Tibial artery (tissue), 4 donors: Measurements from ENCODE around the gene RELT.

Experiments
- DNase-seq, 2 donors: peaks; one replicate each; pipeline ENCODE4 v3.0.0-alpha.2; 2019
- H3K27ac ChIP-seq, 2 donors: fragments of 200-600 bp; sonication (generic) in 1 of 2; 1 replicate in 1 of 2; 2 replicates in 1 of 2; pipeline ENCODE4 v1.5.1; 2018 to 2019; ENCODE audit warnings: mild to moderate bottlenecking in 1 of 2
- H3K27me3 ChIP-seq, 2 donors: fragments of 200-600 bp; sonication (generic) in 1 of 2; one replicate each; pipeline versions ENCODE4 v1.5.1 to v1.6.0; 2016 to 2019
- H3K36me3 ChIP-seq, 3 donors: fragments of 200-600 bp; sonication (generic) in 2 of 3; one replicate each; pipeline ENCODE4 v1.5.1; 2016 to 2019; ENCODE audit warnings: mild to moderate bottlenecking in 2 of 3
- H3K4me1 ChIP-seq, 4 donors: fragments of 200-600 bp; sonication (generic) in 2 of 4; 1 replicate in 3 of 4; 2 replicates in 1 of 4; pipeline ENCODE4 v1.5.1; 2016 to 2019
- H3K4me3 ChIP-seq, 2 donors: fragments of 200-600 bp; sonication (generic) in 1 of 2; 1 replicate in 1 of 2; 2 replicates in 1 of 2; pipeline ENCODE4 v1.5.1; 2018 to 2019; ENCODE audit warnings: mild to moderate bottlenecking in 2 of 2
- H3K9me3 ChIP-seq, 3 donors: fragments of 200-600 bp; sonication (generic) in 1 of 3; one replicate each; pipeline ENCODE4 v1.5.1; 2016 to 2019
- CTCF ChIP-seq, 2 experiments: fragments of 200-600 bp in 1 of 2; fragments of 450-650 bp in 1 of 2; IDR thresholded peaks; one replicate each; pipeline ENCODE4 v1.5.1; 2017 to 2019; ENCODE audit warnings: antibody characterized with exemption in 2 of 2, mild to moderate bottlenecking in 1 of 2, moderate library complexity in 1 of 2
- intact Hi-C: fragments of 100-400 bp; cut with DNase I; formaldehyde crosslinking; loops from one replicate; pipeline ENCODE4 v1.15.0; 2023; ENCODE audit warnings: low total_unique reads

The RELT gene

GRCh38 chr11:73391665-73392064, 15.5 kb downstream of the RELT start:
- TF ChIP-seq CTCF (IDR thresholded peaks at IDR 0.05), result no peak
- H3K4me3 ChIP-seq, result no peak overlapping the region
- no peak overlapping the region for H3K27ac ChIP-seq
- intact Hi-C loops, result loop anchor here (10.0 kb wide), 1 partner anchor 207 kb away; no protein-coding TSS in a partner anchor
- H3K9me3 ChIP-seq, result no peaks in the 10 kb centered on the region
- H3K4me1 ChIP-seq, result peaks cover 0 to 8% (median 1%) of the 10 kb centered on the region in 4 donors
- H3K27me3 ChIP-seq, result no peaks in the 10 kb centered on the region
- H3K36me3 ChIP-seq, result no peaks in the 10 kb centered on the region
- no peak for DNase-seq

GRCh38 chr11:73392108-73393010, 16.2 kb downstream of the RELT start:
- intact Hi-C loops, result loop anchor here (1.0 to 10.0 kb wide), 3 partner anchors 41 to 208 kb away; no protein-coding TSS in a partner anchor

GRCh38 chr11:73393011-73393380, 16.8 kb downstream of the RELT start:
- peaks cover 0 to 10% (median 7%) of the 10 kb centered on the region in 4 donors for H3K4me1 ChIP-seq
- H3K36me3 ChIP-seq, result no peaks in the 10 kb centered on the region
- H3K27me3 ChIP-seq, result no peaks in the 10 kb centered on the region
- no peak for DNase-seq
- H3K9me3 ChIP-seq, result no peaks in the 10 kb centered on the region
- no peak overlapping the region for H3K4me3 ChIP-seq
- intact Hi-C loops, result loop anchor here (1.0 to 10.0 kb wide), 3 partner anchors 42 to 208 kb away; no protein-coding TSS in a partner anchor
- H3K27ac ChIP-seq, result no peak overlapping the region
- no peak for TF ChIP-seq CTCF (IDR thresholded peaks at IDR 0.05)

More at GRCh38 chr11:73392108-73393010, 16.2 kb downstream of the RELT start:
- DNase-seq, result no peak
- H3K4me3 ChIP-seq, result no peak overlapping the region
- no peaks in the 10 kb centered on the region for H3K27me3 ChIP-seq
- H3K27ac ChIP-seq, result no peak overlapping the region
- no peaks in the 10 kb centered on the region for H3K36me3 ChIP-seq
- peaks cover 0 to 10% (median 7%) of the 10 kb centered on the region in 4 donors for H3K4me1 ChIP-seq
- H3K9me3 ChIP-seq, result no peaks in the 10 kb centered on the region
- TF ChIP-seq CTCF (IDR thresholded peaks at IDR 0.05), result no peak

GRCh38 chr11:73393479-73394415, 17.5 kb downstream of the RELT start:
- peak; percentile 74 to 83 for DNase-seq
- intact Hi-C loops, result loop anchor here (1.0 to 10.0 kb wide), 3 partner anchors 42 to 209 kb away; no protein-coding TSS in a partner anchor
- Histone ChIP-seq H3K27ac (no peak overlapping the region), H3K9me3 (no peaks in the 10 kb centered on the region), H3K36me3 (no peaks in the 10 kb centered on the region), H3K4me1 (peaks cover 0 to 10% (median 7%) of the 10 kb centered on the region in 4 donors), H3K27me3 (no peaks in the 10 kb centered on the region), H3K4me3 (no peak overlapping the region)
- TF ChIP-seq CTCF (IDR thresholded peaks at IDR 0.05), result peak; percentile 77 to 92
